MG63 (cell line): ENCODE data around the gene PHAF1. TPM values are rescaled to one million over a fixed set of nuclear protein-coding genes. Genes with fewer than 3 reads are reported as not detected.

Experiments used
- DNase-seq: peaks from one replicate; pipeline ENCODE4 v3.0.0-alpha.2; 2020
- H3K27me3 ChIP-seq: fragments of 250-450 bp; sonication (Bioruptor Pico); 2 replicates; pipeline ENCODE4 v1.5.1; 2020; ENCODE audit warnings: mild to moderate bottlenecking, moderate library complexity
- H3K36me3 ChIP-seq: fragments of 250-450 bp; sonication (Bioruptor Pico); 2 replicates; pipeline ENCODE4 v1.5.1; 2020; ENCODE audit warnings: mild to moderate bottlenecking, moderate library complexity
- H3K4me3 ChIP-seq: fragments of 250-450 bp; sonication (Bioruptor Pico); 2 replicates; pipeline ENCODE4 v1.5.1; 2020; ENCODE audit warnings: mild to moderate bottlenecking, moderate library complexity
- H3K9me3 ChIP-seq: fragments of 250-450 bp; sonication (Bioruptor Pico); 2 replicates; pipeline ENCODE4 v1.5.1; 2020; ENCODE audit warnings: mild to moderate bottlenecking, moderate library complexity
- total RNA-seq: library from RNA; depleted of rRNA; stranded (reverse); fragments of >200 nt; shearing (Covaris generic); gene quantifications from 2 replicates; pipeline ENCODE4 v1.2.3, GENCODE V29; 2014; ENCODE audit warnings: low replicate concordance

The PHAF1 gene
- total RNA-seq, 1 experiment from 2014 or later: 18.9 TPM

DNA sequence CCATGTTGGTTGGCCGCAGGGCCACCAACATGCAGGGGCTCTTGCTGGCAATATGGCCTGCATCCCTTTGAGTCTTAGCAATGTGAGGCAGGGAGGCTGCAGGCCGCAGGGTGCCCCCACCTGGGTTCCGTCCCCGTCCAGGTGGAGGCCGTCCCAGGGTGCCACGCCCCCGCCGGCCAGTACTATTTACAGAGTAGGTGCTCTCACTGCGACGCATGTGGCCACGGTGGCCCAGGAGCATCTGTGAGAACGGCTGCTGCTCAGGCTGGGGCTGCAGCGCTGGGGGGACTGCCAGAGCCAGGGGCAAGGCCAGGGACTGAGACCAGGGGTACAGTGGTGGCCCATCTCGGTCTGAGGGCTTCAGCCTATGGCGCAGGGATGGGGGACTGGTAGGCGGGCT lies 70.4 kb downstream of the PHAF1 start:
- DNase-seq: no peak
- Histone ChIP-seq H3K4me3 (no peak overlapping the region), H3K36me3 (no peaks in the 10 kb centered on the region), H3K9me3 (no peaks in the 10 kb centered on the region), H3K27me3 (no peaks in the 10 kb centered on the region)

DNA sequence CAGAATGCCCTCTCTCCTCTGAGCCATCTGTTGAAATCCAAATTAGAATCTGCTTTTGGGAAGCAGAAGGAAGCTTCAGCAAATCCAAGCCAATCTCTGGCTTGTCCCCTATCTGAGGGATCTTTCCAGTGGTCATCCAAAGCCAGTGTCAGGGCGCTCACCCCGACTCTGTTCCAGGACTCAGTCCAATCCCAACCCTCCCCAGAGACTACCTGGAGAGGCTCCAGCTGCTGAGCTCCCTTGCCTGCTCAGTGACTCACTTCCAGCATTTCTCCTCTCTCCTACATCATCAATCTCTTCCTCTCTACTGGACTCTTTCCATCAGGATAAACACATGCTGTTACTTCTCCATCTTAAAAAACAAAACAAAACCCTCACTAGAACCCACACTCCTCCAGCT lies 71.6 kb downstream of the PHAF1 start:
- Histone ChIP-seq H3K9me3 (no peaks in the 10 kb centered on the region), H3K4me3 (no peak overlapping the region), H3K36me3 (no peaks in the 10 kb centered on the region), H3K27me3 (no peaks in the 10 kb centered on the region)
- DNase-seq: peak; percentile 66

DNA sequence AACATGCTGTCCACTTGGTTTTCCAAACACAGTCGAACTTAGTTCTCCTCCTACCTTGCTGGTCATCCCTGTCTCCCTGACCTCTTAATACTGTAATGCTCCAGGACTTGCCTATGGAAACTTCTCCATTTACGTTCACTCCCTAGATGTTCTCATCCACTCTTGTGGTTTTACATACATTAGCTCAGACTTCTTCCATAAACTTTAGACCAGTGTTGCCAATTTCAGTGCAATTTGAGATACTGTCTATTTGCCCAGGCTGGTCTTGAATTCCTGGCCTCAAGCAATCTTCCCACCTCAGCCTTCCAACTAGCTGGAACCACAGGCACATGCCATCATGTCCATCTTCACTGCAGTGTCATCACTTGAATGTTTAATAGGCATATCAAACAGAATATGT lies 72.5 kb downstream of the PHAF1 start:
- Histone ChIP-seq H3K9me3 (no peaks in the 10 kb centered on the region), H3K36me3 (no peaks in the 10 kb centered on the region), H3K4me3 (no peak overlapping the region), H3K27me3 (no peaks in the 10 kb centered on the region)
- DNase-seq: no peak

DNA sequence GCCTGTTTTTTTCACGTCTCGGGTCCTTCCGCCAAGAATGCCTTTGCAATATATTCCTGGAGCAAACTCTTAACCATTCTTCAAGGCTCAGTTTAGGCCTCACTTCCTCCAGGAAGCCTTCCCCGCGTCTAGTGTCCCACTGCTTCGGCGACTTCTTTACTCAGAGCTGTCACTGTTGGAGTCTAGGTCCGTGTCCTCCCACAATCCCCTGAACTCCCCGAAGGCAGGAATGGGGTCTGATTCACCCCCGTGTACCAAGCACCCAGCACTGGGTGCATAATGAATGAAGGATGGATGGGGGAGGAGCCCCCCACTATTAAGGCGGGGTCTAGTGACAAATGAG lies 73.5 kb downstream of the PHAF1 start:
- no peaks in the 10 kb centered on the region for H3K9me3 ChIP-seq
- H3K27me3 ChIP-seq: no peaks in the 10 kb centered on the region
- no peak for DNase-seq
- no peaks in the 10 kb centered on the region for H3K36me3 ChIP-seq
- peak overlapping the region; percentile 87 for H3K4me3 ChIP-seq

DNA sequence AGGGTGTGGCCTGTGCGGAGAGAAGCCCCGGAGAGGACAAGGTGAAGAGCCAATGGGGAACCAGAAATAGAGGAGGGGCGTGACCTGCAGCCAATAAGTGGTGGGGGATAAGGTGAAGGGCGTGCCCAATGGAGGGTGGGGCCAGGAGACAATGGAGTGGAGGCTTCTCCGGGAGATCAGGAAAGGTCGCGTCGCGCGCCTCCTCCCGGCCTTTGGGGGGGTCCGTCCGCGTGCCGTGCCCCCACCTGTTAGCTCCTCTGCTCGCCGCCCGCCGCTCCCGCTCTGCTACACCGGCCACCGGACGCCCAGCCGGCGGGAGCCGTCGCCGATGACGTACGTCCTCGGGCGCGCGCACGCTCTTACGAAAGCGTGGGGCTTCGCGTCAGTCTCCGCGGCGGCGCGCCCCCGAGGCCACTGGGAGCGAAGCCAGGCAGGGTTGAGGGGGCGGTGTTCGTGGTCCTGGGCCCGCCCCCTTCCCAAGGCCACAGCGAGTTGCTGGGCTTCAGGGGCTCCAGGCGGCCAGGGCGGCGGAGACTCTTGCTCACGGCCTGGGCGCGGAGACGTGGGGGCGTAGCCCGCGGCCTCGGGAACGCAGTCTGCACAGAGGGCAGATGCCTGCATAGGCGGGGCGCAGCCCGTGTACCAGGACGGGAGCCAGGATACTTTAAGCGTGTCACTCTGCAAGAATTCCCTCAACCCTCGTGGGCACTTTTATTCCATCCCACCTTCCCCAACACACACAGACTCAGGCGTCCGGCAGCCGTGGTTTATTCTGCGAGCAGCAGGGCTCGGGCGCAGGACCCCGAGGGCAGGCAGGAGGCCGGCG lies 74.1 kb downstream of the PHAF1 start, which contains the start of gene MATCAP1:
Gene MATCAP1, minus strand, starts transcription at position 337 of the 826 bp plus-strand sequence. CDS start 3,353 bp downstream, outside the sequence.
- no peaks in the 10 kb centered on the region for H3K27me3 ChIP-seq
- H3K9me3 ChIP-seq: no peaks in the 10 kb centered on the region
- no peaks in the 10 kb centered on the region for H3K36me3 ChIP-seq
- peak within 1 kb of the TSS; percentile 87 for H3K4me3 ChIP-seq
- peak; percentile 93 for DNase-seq

DNA sequence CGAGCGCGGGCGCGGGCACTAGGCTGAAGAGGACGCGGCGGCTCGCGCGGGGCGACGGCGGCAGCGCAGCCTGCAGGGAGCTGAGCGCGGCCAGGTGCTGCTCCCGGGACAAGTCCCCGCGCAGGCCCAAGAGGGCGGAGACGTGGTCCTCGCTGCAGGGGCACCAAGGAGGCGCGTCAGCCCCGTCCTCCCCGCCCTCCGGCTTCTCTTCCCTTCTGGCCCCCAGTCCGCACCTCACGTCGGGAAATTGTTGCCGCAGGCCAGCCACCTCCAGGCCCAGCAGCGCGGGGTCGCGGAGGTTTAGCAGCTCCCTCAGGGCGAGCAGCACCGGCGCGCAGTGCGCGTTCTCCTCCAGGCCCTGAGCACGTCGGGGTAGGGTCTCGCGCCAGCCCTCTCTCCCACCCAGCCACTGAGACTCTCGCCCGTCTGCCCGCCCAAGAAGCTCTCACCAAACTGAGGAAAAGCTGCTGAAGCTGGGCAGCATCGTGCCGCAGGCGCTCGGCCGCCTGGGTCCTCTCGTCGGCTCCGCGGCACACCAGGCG lies 74.8 kb downstream of the PHAF1 start:
- Histone ChIP-seq H3K27me3 (no peaks in the 10 kb centered on the region), H3K36me3 (no peaks in the 10 kb centered on the region), H3K9me3 (no peaks in the 10 kb centered on the region), H3K4me3 (peak overlapping the region; percentile 87)
- DNase-seq: no peak

DNA sequence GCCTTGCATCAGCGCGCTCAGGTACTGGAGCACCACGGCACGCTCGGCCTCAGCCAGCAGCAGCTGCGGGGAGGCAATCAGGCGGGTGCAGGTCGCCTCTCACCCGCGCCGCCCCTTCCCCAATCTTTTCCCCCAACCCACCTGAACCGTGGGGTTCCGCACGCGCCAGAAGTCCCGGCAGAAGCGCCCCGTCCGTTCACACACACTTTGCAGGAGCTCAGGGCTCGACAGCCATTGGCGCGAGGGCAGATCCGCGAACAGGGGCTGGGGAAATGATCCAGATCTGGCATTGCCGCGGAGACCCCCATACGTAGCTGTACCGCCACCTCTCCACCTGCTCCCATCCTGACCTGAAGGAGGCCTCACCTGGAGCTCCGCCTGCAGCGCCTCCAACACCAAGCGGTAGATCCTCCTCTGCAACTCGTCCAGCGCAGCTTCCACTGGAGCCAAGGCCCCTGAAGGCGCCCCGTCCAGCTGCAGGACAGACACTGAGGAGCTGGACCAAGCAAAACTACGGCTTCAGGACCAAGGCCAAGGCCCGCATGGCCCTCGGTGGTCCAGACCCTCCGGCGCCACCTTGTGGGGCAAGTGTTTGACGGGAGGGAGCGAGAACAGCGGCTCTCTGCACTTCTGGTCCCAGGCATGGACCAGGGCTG lies 75.4 kb downstream of the PHAF1 start:
- no peak overlapping the region for H3K4me3 ChIP-seq
- DNase-seq: peak; percentile 83
- no peaks in the 10 kb centered on the region for H3K9me3 ChIP-seq
- no peaks in the 10 kb centered on the region for H3K36me3 ChIP-seq
- H3K27me3 ChIP-seq: no peaks in the 10 kb centered on the region

DNA sequence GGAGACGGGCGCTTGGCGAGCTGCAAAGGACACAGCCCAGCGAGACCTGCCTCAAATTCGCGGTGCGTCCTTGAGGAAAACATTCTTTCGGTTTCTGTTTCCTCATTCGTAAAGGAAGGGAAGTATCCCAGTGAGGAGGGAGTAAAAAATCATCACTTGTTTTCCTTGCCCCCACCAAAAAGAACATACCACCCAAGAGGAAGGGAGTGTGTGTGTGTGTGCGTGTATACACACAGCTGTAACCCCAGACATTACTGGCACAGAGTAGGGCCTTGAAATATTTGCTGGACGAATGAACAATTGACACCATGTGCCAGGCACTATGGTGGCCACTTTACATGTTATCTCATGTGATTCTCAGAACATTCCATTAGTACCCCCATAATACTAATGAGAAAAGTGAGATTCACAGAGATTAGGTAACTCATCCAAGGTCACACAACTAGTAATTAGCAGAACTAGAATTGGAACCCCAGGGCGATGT lies 76.0 kb downstream of the PHAF1 start:
- no peak overlapping the region for H3K4me3 ChIP-seq
- H3K9me3 ChIP-seq: no peaks in the 10 kb centered on the region
- no peak for DNase-seq
- H3K27me3 ChIP-seq: no peaks in the 10 kb centered on the region
- H3K36me3 ChIP-seq: no peaks in the 10 kb centered on the region

DNA sequence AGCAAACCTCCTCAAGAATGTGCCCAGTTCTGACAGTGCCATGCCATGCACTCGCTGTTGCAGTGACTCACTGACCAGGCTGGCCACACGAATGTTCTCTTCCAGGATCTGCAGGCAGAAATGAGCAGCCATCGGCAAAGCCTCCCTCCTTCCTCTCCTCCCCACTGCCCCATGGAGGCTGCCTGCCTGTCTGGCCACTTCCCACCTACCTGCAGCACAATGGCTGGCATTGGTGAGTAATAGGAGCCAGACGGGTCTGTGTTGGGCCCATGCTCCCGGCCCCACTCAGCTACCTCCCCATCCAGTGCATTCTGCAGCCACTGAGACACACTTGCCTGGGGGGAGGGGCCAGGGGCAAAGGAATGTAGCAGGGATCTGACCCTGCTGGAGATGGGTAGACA lies 76.8 kb downstream of the PHAF1 start:
- Histone ChIP-seq H3K36me3 (no peaks in the 10 kb centered on the region), H3K27me3 (no peaks in the 10 kb centered on the region), H3K4me3 (no peak overlapping the region), H3K9me3 (no peaks in the 10 kb centered on the region)
- DNase-seq: peak; percentile 49

DNA sequence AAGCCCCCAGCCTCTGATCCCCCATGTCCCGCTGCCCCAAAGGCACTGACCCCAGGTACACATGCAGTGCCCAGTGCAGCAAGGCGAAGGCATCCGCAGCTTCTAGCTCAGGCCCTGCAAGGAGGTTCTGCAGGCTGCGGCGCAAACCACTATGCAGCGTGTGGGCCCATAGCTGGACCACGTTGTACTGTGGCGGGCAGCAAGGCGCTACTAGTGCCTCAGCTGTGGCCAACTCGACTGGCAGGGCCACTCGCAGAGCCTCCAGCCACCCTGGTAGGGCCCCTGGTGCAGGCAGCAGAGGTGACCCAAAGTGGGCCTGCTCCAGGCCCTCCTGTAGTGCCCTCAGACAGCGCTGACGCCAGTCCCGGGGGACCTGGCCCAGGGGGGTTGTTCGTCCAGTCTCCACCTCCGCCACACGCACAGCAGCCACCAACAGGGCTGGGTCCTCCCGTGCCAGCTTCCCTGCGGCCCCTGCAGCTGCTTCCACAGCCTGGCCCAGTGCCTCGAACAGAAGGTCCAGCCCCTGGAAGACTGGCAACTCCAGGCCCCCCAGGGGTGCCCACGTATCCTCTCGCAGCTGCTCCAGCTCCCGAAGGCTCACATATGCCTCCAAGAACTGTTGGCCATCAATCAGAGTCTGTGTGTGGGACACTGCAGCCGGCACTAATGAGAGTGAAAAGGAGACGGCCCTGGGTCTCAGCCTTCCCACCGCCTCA lies 77.6 kb downstream of the PHAF1 start:
- Histone ChIP-seq H3K9me3 (no peaks in the 10 kb centered on the region), H3K4me3 (no peak overlapping the region), H3K36me3 (no peaks in the 10 kb centered on the region), H3K27me3 (no peaks in the 10 kb centered on the region)
- no peak for DNase-seq

DNA sequence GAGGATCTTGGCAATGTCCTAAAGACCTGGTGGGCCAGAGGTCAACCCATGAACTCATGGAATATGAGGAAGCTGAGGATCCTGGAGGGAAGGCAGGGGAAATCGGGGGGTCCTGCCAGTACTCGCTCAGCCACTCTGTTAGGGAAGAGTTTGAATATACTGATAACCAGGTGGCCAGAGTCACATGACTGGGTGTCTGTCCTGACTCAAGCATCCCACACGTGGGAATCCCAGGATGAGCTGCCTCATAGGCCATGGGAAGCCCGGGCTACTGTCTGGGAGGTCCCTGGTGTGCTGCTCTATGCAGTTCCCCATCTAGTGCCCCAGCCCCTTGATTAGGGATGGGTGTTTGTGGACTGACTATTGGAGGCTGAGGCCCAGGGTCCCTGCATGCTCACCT lies 78.6 kb downstream of the PHAF1 start:
- Histone ChIP-seq H3K27me3 (no peaks in the 10 kb centered on the region), H3K36me3 (no peaks in the 10 kb centered on the region; the same call in 1 of the 2 replicates), H3K4me3 (no peak overlapping the region), H3K9me3 (no peaks in the 10 kb centered on the region)
- no peak for DNase-seq

DNA sequence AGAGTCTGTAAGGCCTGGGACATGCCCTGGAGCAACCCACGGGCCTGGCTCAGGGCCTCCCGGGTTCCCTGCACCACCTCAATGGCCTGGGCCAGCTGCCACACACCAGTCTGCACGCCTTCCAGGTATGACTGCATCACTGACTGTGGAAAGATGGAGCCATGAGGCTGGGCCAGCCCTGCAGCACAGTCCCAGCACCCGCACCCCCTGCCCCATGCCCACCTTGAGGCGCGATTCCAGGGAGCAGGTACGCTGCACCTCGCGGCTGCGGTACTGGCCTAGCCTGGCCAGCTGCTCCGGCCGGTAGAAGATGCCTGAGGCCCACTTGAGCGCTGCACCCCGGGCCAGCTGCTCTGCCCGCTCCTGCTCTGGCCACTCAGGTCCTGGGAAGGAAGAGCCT lies 79.1 kb downstream of the PHAF1 start:
- H3K4me3 ChIP-seq: no peak overlapping the region
- H3K9me3 ChIP-seq: no peaks in the 10 kb centered on the region
- no peaks in the 10 kb centered on the region; the same call in none of the 2 replicates for H3K36me3 ChIP-seq
- H3K27me3 ChIP-seq: no peaks in the 10 kb centered on the region
- no peak for DNase-seq

DNA sequence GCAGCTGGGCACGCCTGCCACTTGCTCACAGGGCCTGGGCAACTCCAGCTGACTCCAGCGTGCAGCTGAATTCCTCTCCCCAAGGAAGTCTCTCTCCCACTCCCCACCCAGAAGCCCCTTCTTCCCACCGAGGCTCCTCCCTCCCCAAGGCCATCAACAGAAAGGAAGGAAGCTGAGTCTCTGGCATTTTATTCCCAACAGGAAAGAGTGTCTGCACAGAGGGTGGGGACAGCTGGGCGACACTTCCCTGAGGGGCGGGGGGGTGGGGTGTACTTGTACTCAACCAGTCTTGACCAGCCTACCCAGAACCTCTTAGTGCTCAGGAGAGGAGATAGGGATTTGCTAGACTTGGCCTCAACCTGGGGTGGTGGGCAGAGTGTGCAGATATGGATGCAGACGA lies 80.3 kb downstream of the PHAF1 start, which contains the start of gene EXOC3L1:
Gene EXOC3L1, minus strand, starts transcription at position 96 of the 400 bp plus-strand sequence. CDS start 460 bp downstream, outside the sequence.
- Histone ChIP-seq H3K4me3 (no peak within 1 kb of the TSS), H3K36me3 (peaks cover 10% of the 10 kb centered on the region), H3K9me3 (no peaks in the 10 kb centered on the region), H3K27me3 (no peaks in the 10 kb centered on the region)
- DNase-seq: no peak

DNA sequence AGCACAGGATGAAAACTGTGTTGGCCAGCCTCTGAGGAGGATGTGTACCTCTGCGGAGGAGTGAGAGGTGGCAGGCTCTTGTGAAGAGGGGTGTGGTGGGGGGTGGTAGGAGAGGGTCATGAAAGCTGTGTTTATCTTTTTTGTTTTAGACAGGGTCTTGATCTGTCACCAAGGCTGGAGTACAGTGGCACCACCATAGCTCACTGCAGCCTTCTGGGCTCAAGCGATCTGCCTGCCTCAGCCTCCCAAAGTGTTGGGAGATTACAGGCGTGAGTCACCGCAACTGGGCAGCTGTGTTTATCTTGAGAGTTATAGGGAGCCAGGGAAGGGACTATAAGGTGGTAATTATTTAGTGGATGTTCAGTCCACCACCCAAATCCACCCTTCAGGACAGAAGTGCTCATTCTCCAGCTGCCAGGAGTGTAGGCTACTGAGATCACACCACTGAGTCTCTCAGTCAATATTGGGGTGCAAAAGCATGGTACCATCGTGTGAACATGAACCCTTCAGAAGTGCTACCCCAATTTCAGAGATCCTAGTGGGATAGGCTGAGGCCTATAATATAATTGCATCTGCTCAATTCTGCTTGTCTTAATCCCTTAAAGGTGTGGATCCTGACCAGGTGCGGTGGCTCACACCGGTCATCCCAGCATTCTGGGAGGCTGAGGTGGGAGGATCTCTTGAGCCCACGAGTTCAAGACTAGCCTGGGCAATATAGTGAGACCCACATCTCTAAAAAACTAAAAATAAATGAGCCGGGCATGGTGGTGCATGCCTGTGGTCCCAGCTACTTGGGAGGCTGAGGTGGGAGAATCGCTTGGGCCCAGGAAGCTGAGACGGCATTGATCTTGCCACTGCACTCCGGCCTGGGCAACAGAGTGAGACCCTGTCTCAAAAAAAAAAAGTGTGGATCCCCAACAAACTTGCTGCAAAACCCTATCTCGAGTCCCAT lies 81.0 kb downstream of the PHAF1 start:
- Histone ChIP-seq H3K36me3 (peaks cover 16% of the 10 kb centered on the region), H3K4me3 (no peak overlapping the region), H3K9me3 (no peaks in the 10 kb centered on the region), H3K27me3 (no peaks in the 10 kb centered on the region)
- DNase-seq: peak; percentile 48

DNA sequence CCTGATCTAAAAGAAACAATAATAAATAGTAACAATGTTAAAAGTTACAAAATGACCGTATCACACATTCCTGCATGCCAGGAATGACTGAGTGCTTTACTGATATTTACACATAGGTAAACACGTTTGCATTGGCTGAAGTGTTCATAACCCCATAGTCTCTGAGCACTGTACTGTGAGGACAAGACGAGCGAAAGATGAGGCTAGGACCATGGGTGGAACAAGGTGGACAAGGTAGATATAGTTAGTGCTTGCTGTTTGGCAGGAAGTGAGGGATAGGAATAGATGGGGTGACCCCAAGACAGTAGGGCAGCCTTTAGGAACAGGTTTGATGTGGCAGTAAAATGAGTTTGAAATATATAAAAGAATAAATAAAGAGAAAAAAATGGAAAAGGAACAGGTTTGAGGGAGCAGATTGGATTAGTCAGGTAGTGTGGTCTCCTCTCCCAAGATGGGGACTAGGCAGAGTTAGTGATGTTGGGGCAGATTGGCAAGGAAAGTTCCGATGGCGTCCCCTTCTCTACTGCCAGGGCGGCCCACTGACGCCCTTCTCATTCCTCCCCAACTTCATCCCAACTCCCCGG lies 81.8 kb downstream of the PHAF1 start:
- peak overlapping the region; percentile 81 for H3K4me3 ChIP-seq
- no peaks in the 10 kb centered on the region for H3K27me3 ChIP-seq
- peaks cover 20% of the 10 kb centered on the region for H3K36me3 ChIP-seq
- DNase-seq: no peak
- no peaks in the 10 kb centered on the region for H3K9me3 ChIP-seq
